ENCODE data around the gene DMRT3.
"Not testable (repeated sequence)": the region's sequence is repeated elsewhere in the genome, so short reads cannot be mapped to it uniquely, and the experiment has no call there.

Gene DMRT3

GRCh38 chr9:971901-972500 is 4.5 kb upstream of the DMRT3 start:
- no peak for DNase-seq

- DNase-seq, result no peak
Measured at GRCh38 chr9:972501-973294, 3.8 kb upstream of the DMRT3 start.

- no peak for DNase-seq
Measured at GRCh38 chr9:973295-973834, 3.1 kb upstream of the DMRT3 start.

GRCh38 chr9:974031-974995 is 2.1 kb upstream of the DMRT3 start:
- DNase-seq, result no peak

GRCh38 chr9:974996-975739 is 1.3 kb upstream of the DMRT3 start:
- DNase-seq, result no peak

- no peak for DNase-seq
Measured at GRCh38 chr9:975740-976257, 656 bp upstream of the DMRT3 start.

GRCh38 chr9:976943-977837 is 735 bp downstream of the DMRT3 start:
- no peak for DNase-seq

GRCh38 chr9:977838-978830 is 1.7 kb downstream of the DMRT3 start:
- DNase-seq, result no peak

- DNase-seq, result no peak
Measured at GRCh38 chr9:979983-980382, 3.5 kb downstream of the DMRT3 start.

GRCh38 chr9:980640-981039 is 4.2 kb downstream of the DMRT3 start:
- DNase-seq, result no peak

- DNase-seq, result no peak
Measured at GRCh38 chr9:981491-981898, 5.0 kb downstream of the DMRT3 start.

GRCh38 chr9:982394-983230 is 6.2 kb downstream of the DMRT3 start:
- DNase-seq, result no peak

- no peak for DNase-seq
Measured at GRCh38 chr9:994005-994404, 17.6 kb downstream of the DMRT3 start.

GRCh38 chr9:995192-995591 is 18.7 kb downstream of the DMRT3 start:
- no peak for DNase-seq

- no peak for DNase-seq
Measured at GRCh38 chr9:995781-996180, 19.3 kb downstream of the DMRT3 start.

GRCh38 chr9:998299-999110 is 22.1 kb downstream of the DMRT3 start:
- not testable (repeated sequence) for DNase-seq

GRCh38 chr9:1001838-1002237 is 25.4 kb downstream of the DMRT3 start:
- no peak for DNase-seq

- no peak for DNase-seq
Measured at GRCh38 chr9:1002678-1003077, 26.2 kb downstream of the DMRT3 start.
